Gastrocnemius medialis (tissue), 4 donors: ENCODE data around the gene SPINT1. TPM values are rescaled to one million over a fixed set of nuclear protein-coding genes. Genes with fewer than 3 reads are reported as not detected.

Source experiments
- ATAC-seq, 2 donors: fragments of 150-250 bp; one replicate each; pipeline ENCODE4 v1.9.1; 2016
- DNase-seq, 2 donors: peaks; one replicate each; pipeline ENCODE4 v3.0.0-alpha.2; 2019
- H3K27ac ChIP-seq, 4 donors: fragments of 200-600 bp; sonication (generic); 1 replicate in 1 of 4; 2 replicates in 3 of 4; pipeline ENCODE4 v1.5.1; 2016 to 2018; ENCODE audit warnings: mild to moderate bottlenecking in 2 of 4, moderate library complexity in 1 of 4
- H3K27me3 ChIP-seq, 3 donors: fragments of 200-600 bp; sonication (generic) in 2 of 3; 1 replicate in 1 of 3; 2 replicates in 2 of 3; pipeline versions ENCODE4 v1.5.1 to v1.6.0; 2016 to 2019; ENCODE audit warnings: mild to moderate bottlenecking in 1 of 3, moderate library complexity in 1 of 3
- H3K36me3 ChIP-seq, 2 donors: fragments of 200-600 bp; sonication (generic) in 1 of 2; one replicate each; pipeline ENCODE4 v1.5.1; 2017 to 2018
- H3K4me1 ChIP-seq, 2 donors: fragments of 200-600 bp; sonication (generic) in 1 of 2; one replicate each; pipeline ENCODE4 v1.5.1; 2016 to 2017; ENCODE audit warnings: mild to moderate bottlenecking in 2 of 2
- H3K4me3 ChIP-seq, 4 donors: fragments of 200-600 bp; sonication (generic) in 3 of 4; 1 replicate in 1 of 4; 2 replicates in 3 of 4; pipeline ENCODE4 v1.5.1; 2016 to 2019; ENCODE audit warnings: mild to moderate bottlenecking in 2 of 4
- H3K9me3 ChIP-seq, 3 donors: fragments of 200-600 bp; sonication (generic) in 2 of 3; 1 replicate in 1 of 3; 2 replicates in 2 of 3; pipeline ENCODE4 v1.5.1; 2016 to 2019
- POLR2A ChIP-seq, 2 donors: fragments of 450-650 bp; IDR thresholded peaks; one replicate each; pipeline ENCODE4 v1.6.1; 2017; ENCODE audit warnings: antibody characterized with exemption in 2 of 2, mild to moderate bottlenecking in 2 of 2, moderate library complexity in 2 of 2
- in situ Hi-C, 4 donors: fragments of 200-750 bp; cut with MboI; loops; one replicate each; pipeline versions ENCODE4 v1.15.0 to v1.8.0; 2017; ENCODE audit warnings: low sequenced_read_pairs in 4 of 4
- intact Hi-C: fragments of 100-400 bp; cut with DNase I; formaldehyde crosslinking; loops from one replicate; pipeline ENCODE4 v1.15.1; 2023; ENCODE audit warnings: low total_unique reads
- total RNA-seq, 4 donors: library from RNA; depleted of rRNA; stranded (reverse); fragments of >200 nt; gene quantifications; one replicate each; pipeline versions ENCODE4 v1.1.0 to v1.2.3, GENCODE V29; 2016
- TF ChIP-seq, protein P1 (sequence below), 5 experiments: fragments of 450-650 bp in 3 of 5; fragments of 200-600 bp in 2 of 5; sonication (generic) in 2 of 5; IDR thresholded peaks in 4 of 5; conservative IDR thresholded peaks in 1 of 5; 1 replicate in 4 of 5; 2 replicates in 1 of 5; pipeline ENCODE4 v1.5.1; 2016 to 2019; ENCODE audit warnings: antibody characterized with exemption in 5 of 5, mild to moderate bottlenecking in 3 of 5, moderate library complexity in 3 of 5

Gene SPINT1
- total RNA-seq, 4 donors from 2014 or later: 0.42 to 5.0 (median 1.0) TPM; not detected in 1

DNA sequence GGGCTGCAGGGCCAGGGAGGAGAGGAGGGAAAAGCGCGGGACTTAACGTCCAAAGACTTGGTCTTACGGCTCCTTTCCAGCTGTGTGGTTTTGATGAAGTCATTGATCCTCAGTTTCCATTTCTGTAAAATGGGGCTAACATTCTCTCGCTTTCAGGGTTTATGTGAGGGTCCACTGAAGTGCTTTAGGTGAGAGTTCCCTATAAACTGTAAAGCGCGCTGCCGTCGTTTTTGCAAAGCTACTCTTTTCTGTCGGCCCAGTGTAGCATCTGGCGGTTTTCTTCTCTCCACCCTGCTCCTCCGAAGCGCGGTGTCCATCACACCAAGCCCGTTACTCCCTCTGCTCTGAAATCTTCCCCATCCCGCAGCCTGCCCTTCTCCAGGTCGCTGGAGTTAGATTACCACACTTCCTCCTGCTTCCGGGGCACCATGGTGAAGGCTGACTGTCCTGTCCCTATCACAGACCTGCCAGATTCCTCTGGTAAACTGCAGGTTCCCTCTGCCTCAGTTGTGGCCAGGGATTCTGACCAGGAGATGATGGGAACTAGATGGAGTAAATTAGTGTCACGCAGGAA is 35.9 kb upstream of the SPINT1 start:
- intact Hi-C loops: loop anchor here (1.0 to 10.0 kb wide), 4 partner anchors 46 to 213 kb away; partner anchors contain the start of genes GCHFR, KNL1, RAD51 and VPS18
- TF ChIP-seq, protein P1, sequence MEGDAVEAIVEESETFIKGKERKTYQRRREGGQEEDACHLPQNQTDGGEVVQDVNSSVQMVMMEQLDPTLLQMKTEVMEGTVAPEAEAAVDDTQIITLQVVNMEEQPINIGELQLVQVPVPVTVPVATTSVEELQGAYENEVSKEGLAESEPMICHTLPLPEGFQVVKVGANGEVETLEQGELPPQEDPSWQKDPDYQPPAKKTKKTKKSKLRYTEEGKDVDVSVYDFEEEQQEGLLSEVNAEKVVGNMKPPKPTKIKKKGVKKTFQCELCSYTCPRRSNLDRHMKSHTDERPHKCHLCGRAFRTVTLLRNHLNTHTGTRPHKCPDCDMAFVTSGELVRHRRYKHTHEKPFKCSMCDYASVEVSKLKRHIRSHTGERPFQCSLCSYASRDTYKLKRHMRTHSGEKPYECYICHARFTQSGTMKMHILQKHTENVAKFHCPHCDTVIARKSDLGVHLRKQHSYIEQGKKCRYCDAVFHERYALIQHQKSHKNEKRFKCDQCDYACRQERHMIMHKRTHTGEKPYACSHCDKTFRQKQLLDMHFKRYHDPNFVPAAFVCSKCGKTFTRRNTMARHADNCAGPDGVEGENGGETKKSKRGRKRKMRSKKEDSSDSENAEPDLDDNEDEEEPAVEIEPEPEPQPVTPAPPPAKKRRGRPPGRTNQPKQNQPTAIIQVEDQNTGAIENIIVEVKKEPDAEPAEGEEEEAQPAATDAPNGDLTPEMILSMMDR (IDR thresholded peaks at IDR 0.05 in 4 of 5, conservative IDR thresholded peaks at IDR 0.05 in 1 of 5): no peak
- no peak for TF ChIP-seq POLR2A (IDR thresholded peaks at IDR 0.05)
- Histone ChIP-seq H3K9me3 (no peaks in the 10 kb centered on the region), H3K4me1 (peaks cover 14 to 28% of the 10 kb centered on the region in 2 donors), H3K27me3 (no peaks in the 10 kb centered on the region), H3K27ac (peak overlapping the region; percentile 96 to 100 (median 97)), H3K4me3 (peak overlapping the region; percentile 87 to 100 (median 94)), H3K36me3 (peaks cover 0 to 19% of the 10 kb centered on the region in 2 donors)
- ATAC-seq: no peak
- no peak for DNase-seq
- in situ Hi-C loops: loop anchor here in 2 of 4 donors (10.0 kb wide), 1 partner anchor 53 kb away; the partner anchor contains the start of gene RMDN3 (in 2 of the 2)

DNA sequence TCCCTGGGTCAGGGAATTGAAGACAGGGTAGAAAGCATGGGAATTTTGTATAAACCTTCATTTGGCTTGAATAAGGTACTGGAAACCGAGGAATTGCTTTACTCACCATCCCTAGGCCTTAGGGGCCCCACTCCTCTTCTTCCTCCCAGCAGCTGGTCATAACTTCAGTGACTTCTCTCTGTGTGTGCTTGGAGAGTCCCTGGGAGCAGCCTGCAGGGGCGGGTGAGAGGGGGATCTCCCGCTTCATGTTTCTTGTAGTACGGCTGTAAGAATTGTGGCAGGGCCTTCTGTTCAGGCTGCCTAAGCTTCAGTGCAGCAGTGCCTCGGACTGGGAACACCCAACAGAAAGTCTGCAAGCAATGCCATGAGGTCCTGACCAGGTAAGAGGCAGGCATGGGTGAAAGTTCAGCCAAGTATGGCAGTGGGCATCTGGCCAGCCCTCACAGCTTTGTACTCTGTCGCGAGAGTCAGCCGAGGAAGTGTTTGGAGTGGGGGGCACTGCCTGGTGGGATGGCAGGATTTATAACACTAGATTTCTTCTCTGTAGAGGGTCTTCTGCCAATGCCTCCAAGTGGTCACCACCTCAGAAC is 34.9 kb upstream of the SPINT1 start:
- H3K36me3 ChIP-seq: peaks cover 0 to 26% of the 10 kb centered on the region in 2 donors
- no peaks in the 10 kb centered on the region for H3K9me3 ChIP-seq
- ATAC-seq (no peak), DNase-seq (no peak)
- intact Hi-C loops (loop anchor here (5.0 to 10.0 kb wide), 3 partner anchors 47 to 214 kb away; partner anchors contain the start of genes GCHFR, KNL1 and VPS18), in situ Hi-C loops (loop anchor here in 2 of 4 donors (10.0 kb wide), 1 partner anchor 54 kb away; the partner anchor contains the start of gene RMDN3 (in 2 of the 2))
- H3K4me1 ChIP-seq: peaks cover 6 to 20% of the 10 kb centered on the region in 2 donors
- no peaks in the 10 kb centered on the region for H3K27me3 ChIP-seq
- TF ChIP-seq, protein P1 (IDR thresholded peaks at IDR 0.05 in 4 of 5, conservative IDR thresholded peaks at IDR 0.05 in 1 of 5): no peak
- TF ChIP-seq POLR2A (IDR thresholded peaks at IDR 0.05): no peak
- no peak overlapping the region for H3K4me3 ChIP-seq
- H3K27ac ChIP-seq: no peak overlapping the region

- intact Hi-C loops (no loop called here), in situ Hi-C loops (no loop called here)
- Histone ChIP-seq H3K36me3 (peaks cover 0 to 26% of the 10 kb centered on the region in 2 donors), H3K27me3 (no peaks in the 10 kb centered on the region), H3K9me3 (no peaks in the 10 kb centered on the region), H3K27ac (no peak overlapping the region), H3K4me3 (no peak overlapping the region), H3K4me1 (peaks cover 0 to 6% of the 10 kb centered on the region in 2 donors)
- DNase-seq: no peak
- ATAC-seq: no peak
- TF ChIP-seq POLR2A (IDR thresholded peaks at IDR 0.05): no peak
- TF ChIP-seq, protein P1 (IDR thresholded peaks at IDR 0.05 in 4 of 5, conservative IDR thresholded peaks at IDR 0.05 in 1 of 5): no peak
Measured at GRCh38 chr15:40812721-40813425, 31.0 kb upstream of the SPINT1 start.

- no peak for ATAC-seq
- no peaks in the 10 kb centered on the region for H3K9me3 ChIP-seq
- H3K4me1 ChIP-seq: no peaks in the 10 kb centered on the region
- TF ChIP-seq, protein P1 (IDR thresholded peaks at IDR 0.05 in 4 of 5, conservative IDR thresholded peaks at IDR 0.05 in 1 of 5): no peak
- no peak for TF ChIP-seq POLR2A (IDR thresholded peaks at IDR 0.05)
- no peak overlapping the region for H3K27ac ChIP-seq
- H3K4me3 ChIP-seq: no peak overlapping the region
- no peaks in the 10 kb centered on the region for H3K27me3 ChIP-seq
- in situ Hi-C loops (no loop called here), intact Hi-C loops (no loop called here)
- DNase-seq: no peak
- H3K36me3 ChIP-seq: peaks cover 0 to 19% of the 10 kb centered on the region in 2 donors
Measured at GRCh38 chr15:40815042-40815698, 28.7 kb upstream of the SPINT1 start.
